MCF 10A (cell line): ENCODE measurements around the gene GAS7. TPM values are rescaled to one million over a fixed set of nuclear protein-coding genes. Genes with fewer than 3 reads are reported as not detected.

Source experiments
- BruUV-seq: library from RNA; stranded (reverse); fragments of 400-500 nt; replicated peaks from 2 replicates; lab custom pipeline; 2021; lab: Mats Ljungman, UMichigan
- CTCF ChIA-PET: fragments of 300-600 bp; sonication (Branson Sonifier 250); formaldehyde crosslinking; extraction: SDS; loops from one replicate; lab custom pipeline; 2021; ENCODE audit warnings: antibody characterized with exemption, inconsistent platforms; lab: Yijun Ruan, JAX
- POLR2A ChIA-PET: fragments of 300-600, 350-650 bp; sonication (Branson Sonifier 250); formaldehyde crosslinking; extraction: SDS; loops from one replicate; lab custom pipeline; 2020; ENCODE audit warnings: antibody characterized with exemption, inconsistent platforms; lab: Yijun Ruan, JAX
- DNase-seq: peaks from one replicate; pipeline ENCODE4 v3.0.0-alpha.2; 2018; ENCODE audit not compliant: unreplicated experiment
- H3K27ac Mint-ChIP-seq: one replicate; pipeline ENCODE4 v1.8.0; 2022; ENCODE audit warnings: mild to moderate bottlenecking, low read depth, mixed read lengths; ENCODE audit not compliant: unreplicated experiment
- H3K27me3 Mint-ChIP-seq: one replicate; pipeline ENCODE4 v1.8.0; 2022; ENCODE audit warnings: mixed read lengths; ENCODE audit not compliant: insufficient read depth, unreplicated experiment
- H3K36me3 Mint-ChIP-seq: one replicate; pipeline ENCODE4 v1.8.0; 2022; ENCODE audit warnings: mild to moderate bottlenecking, moderate library complexity, mixed read lengths; ENCODE audit not compliant: insufficient read depth, unreplicated experiment
- H3K4me1 Mint-ChIP-seq: one replicate; pipeline ENCODE4 v1.8.0; 2022; ENCODE audit warnings: mixed read lengths; ENCODE audit not compliant: insufficient read depth, unreplicated experiment
- H3K4me3 Mint-ChIP-seq: one replicate; pipeline ENCODE4 v1.8.0; 2022; ENCODE audit warnings: mild to moderate bottlenecking, moderate library complexity, mixed read lengths; ENCODE audit not compliant: unreplicated experiment
- H3K9me3 Mint-ChIP-seq: one replicate; pipeline ENCODE4 v1.8.0; 2022; ENCODE audit warnings: mixed read lengths; ENCODE audit not compliant: unreplicated experiment
- intact Hi-C: fragments of 100-400 bp; cut with micrococcal nuclease; formaldehyde crosslinking; loops from 2 replicates; pipeline ENCODE4 v1.14.1; 2022
- total RNA-seq: library from RNA; stranded (reverse); gene quantifications from 2 replicates; pipeline ENCODE4 v1.2.3, GENCODE V29; 2022
- TF ChIP-seq, protein P1 (sequence below): fragments of 200-600 bp; IDR thresholded peaks from one replicate; pipeline ENCODE4 v1.8.0; 2022; ENCODE audit warnings: antibody characterized with exemption, mild to moderate bottlenecking; ENCODE audit not compliant: unreplicated experiment

GAS7 gene
- total RNA-seq, 1 experiment from 2014 or later = not detected

- TF ChIP-seq, protein P1, sequence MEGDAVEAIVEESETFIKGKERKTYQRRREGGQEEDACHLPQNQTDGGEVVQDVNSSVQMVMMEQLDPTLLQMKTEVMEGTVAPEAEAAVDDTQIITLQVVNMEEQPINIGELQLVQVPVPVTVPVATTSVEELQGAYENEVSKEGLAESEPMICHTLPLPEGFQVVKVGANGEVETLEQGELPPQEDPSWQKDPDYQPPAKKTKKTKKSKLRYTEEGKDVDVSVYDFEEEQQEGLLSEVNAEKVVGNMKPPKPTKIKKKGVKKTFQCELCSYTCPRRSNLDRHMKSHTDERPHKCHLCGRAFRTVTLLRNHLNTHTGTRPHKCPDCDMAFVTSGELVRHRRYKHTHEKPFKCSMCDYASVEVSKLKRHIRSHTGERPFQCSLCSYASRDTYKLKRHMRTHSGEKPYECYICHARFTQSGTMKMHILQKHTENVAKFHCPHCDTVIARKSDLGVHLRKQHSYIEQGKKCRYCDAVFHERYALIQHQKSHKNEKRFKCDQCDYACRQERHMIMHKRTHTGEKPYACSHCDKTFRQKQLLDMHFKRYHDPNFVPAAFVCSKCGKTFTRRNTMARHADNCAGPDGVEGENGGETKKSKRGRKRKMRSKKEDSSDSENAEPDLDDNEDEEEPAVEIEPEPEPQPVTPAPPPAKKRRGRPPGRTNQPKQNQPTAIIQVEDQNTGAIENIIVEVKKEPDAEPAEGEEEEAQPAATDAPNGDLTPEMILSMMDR = no peak
- H3K27me3 Mint-ChIP-seq = no peaks in the 10 kb centered on the region
- no peaks in the 10 kb centered on the region for H3K36me3 Mint-ChIP-seq
- peaks cover 7% of the 10 kb centered on the region for H3K9me3 Mint-ChIP-seq
- no peaks in the 10 kb centered on the region for H3K4me1 Mint-ChIP-seq
- no TSS peak for BruUV-seq
- H3K4me3 Mint-ChIP-seq = no peak overlapping the region
- ChIA-PET CTCF (no interaction called here), POLR2A (no interaction called here)
- H3K27ac Mint-ChIP-seq = no peak overlapping the region
- intact Hi-C loops = no loop called here
- no peak for DNase-seq
These were observed 146.1 kb downstream of the GAS7 start for GRCh38 chr17:10052106-10052813.

DNA sequence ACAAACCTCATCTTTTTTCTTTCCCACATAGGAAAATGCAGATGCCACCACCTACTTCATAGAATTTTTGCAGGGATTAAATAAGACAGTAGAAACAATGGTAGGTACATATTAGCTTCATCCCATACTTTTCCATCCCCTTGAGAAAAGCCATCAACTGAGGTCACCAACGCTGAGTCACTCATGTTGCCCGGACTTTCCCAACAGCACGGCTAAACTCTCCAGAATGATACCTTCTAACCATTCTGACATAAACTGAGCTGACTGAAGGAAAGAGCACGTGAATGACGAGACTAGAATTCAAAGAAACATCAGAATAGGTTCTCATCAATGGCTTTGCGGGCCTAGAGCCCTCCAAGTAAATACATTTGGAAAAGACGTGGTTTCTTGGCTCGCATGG, 147.3 kb downstream of the GAS7 start:
- H3K4me3 Mint-ChIP-seq = no peak overlapping the region
- H3K27me3 Mint-ChIP-seq = no peaks in the 10 kb centered on the region
- no peaks in the 10 kb centered on the region for H3K36me3 Mint-ChIP-seq
- no peak overlapping the region for H3K27ac Mint-ChIP-seq
- ChIA-PET CTCF (interaction anchor here (1.0 to 1.3 kb wide), 2 partner anchors 91 to 596 kb away, joined by 3 read pairs; no protein-coding TSS in a partner anchor), POLR2A (no interaction called here)
- TF ChIP-seq, protein P1 = no peak
- peaks cover 11% of the 10 kb centered on the region for H3K9me3 Mint-ChIP-seq
- no peak for DNase-seq
- intact Hi-C loops = no loop called here
- no TSS peak for BruUV-seq
- H3K4me1 Mint-ChIP-seq = no peaks in the 10 kb centered on the region

DNA sequence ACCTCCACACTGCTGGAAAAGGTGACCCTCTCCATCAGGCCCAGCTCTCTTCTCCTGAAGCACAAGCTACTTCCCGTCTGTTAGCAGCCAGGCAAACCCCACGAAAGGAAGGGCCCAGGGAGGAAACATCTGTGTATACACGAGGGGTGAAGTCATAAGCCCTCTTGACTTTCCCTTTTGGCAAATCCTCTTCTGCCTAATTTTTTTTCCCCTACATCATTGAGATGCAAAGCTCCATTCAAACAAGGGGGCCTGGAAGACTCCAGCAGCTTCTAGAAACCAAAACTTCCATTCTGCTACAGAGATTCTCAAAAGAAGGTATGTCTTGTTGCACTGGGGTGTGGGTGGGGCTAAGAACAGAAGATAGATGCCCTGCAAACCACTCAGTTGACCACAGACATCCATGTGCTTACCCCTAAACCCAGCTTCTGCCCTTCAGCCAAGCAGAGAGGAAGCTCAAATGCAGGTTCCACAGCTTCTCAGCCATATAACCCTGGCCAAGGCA, 147.8 kb downstream of the GAS7 start:
- DNase-seq = no peak
- BruUV-seq = no TSS peak
- Mint-ChIP-seq H3K9me3 (peaks cover 14% of the 10 kb centered on the region), H3K4me1 (no peaks in the 10 kb centered on the region), H3K27me3 (no peaks in the 10 kb centered on the region), H3K4me3 (no peak overlapping the region), H3K27ac (no peak overlapping the region), H3K36me3 (no peaks in the 10 kb centered on the region)
- ChIA-PET POLR2A (no interaction called here), CTCF (interaction anchor here (0.7 to 1.3 kb wide), 3 partner anchors 91 to 597 kb away, joined by 3 read pairs; no protein-coding TSS in a partner anchor)
- intact Hi-C loops = no loop called here
- TF ChIP-seq, protein P1 = no peak

DNA sequence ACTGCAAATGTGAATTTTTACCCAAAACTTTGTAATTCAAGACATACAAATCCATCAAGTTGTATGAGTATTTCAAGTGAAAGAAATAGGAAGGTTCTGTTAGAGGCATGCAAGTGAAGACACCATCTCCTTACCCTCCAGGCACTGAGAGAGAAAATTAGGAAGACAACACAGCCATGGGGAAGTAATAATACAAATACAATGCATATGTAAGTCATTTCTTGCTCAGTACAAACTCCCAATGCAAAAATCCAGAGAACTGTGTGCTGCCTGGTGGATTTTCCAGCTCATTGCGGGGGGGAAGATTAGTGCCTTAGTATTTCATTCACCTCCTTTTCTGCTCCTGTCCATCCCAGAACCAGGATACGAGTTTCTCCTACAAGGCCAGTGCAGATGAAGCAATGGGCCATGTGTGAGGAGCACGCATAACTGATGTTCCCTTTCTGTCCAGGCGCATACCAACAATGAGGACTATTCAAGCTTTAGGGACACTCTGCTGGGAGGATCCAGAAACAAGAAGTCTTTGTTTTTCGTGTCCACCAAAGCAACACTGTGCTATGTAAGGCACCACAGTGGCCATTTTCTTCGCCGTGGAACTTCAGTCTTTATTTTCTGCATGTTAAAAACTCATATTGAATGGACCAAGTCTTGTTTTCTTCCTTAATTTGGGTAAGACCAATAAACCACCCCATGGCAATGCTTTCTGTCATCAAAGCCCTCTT, 149.6 kb downstream of the GAS7 start:
- H3K9me3 Mint-ChIP-seq = peaks cover 8% of the 10 kb centered on the region
- no peaks in the 10 kb centered on the region for H3K36me3 Mint-ChIP-seq
- no peak for DNase-seq
- intact Hi-C loops = no loop called here
- no peak overlapping the region for H3K4me3 Mint-ChIP-seq
- no peak overlapping the region for H3K27ac Mint-ChIP-seq
- TF ChIP-seq, protein P1 = no peak
- POLR2A ChIA-PET = no interaction called here
- H3K4me1 Mint-ChIP-seq = no peaks in the 10 kb centered on the region
- BruUV-seq = no TSS peak
- CTCF ChIA-PET = no interaction called here
- no peaks in the 10 kb centered on the region for H3K27me3 Mint-ChIP-seq
